Trophoblast cell (in vitro differentiated cells and primary cell): ENCODE measurements around the gene LRCH4.
A peak's percentile ranks its signal among the peaks of the same experiment; 100 is the strongest.

Source experiments
- DNase-seq, 2 donors: peaks; one replicate each; pipeline ENCODE4 v3.0.0-alpha.2; 2016
- H2AFZ ChIP-seq: 2 replicates; pipeline ENCODE4 v1.6.1; 2013; ENCODE audit warnings: low read length, moderate library complexity, mild to moderate bottlenecking; ENCODE audit not compliant: insufficient read depth, poor library complexity
- H2AK5ac ChIP-seq: 2 replicates; pipeline ENCODE4 v1.6.1; 2013; ENCODE audit warnings: mild to moderate bottlenecking, low read length
- H2BK120ac ChIP-seq: 2 replicates; pipeline ENCODE4 v1.6.1; 2013; ENCODE audit warnings: low read length, mild to moderate bottlenecking, moderate library complexity; ENCODE audit not compliant: insufficient read depth, poor library complexity
- H2BK12ac ChIP-seq: 2 replicates; pipeline ENCODE4 v1.6.1; 2013; ENCODE audit warnings: mild to moderate bottlenecking, low read length, moderate library complexity
- H2BK5ac ChIP-seq: 2 replicates; pipeline ENCODE4 v1.6.1; 2013; ENCODE audit warnings: low read length, low read depth, moderate library complexity, mild to moderate bottlenecking; ENCODE audit not compliant: poor library complexity
- H3K14ac ChIP-seq: 2 replicates; pipeline ENCODE4 v1.6.1; 2013; ENCODE audit warnings: mild to moderate bottlenecking, low read length
- H3K18ac ChIP-seq: 2 replicates; pipeline ENCODE4 v1.6.1; 2013; ENCODE audit warnings: mild to moderate bottlenecking, low read length
- H3K23ac ChIP-seq: 2 replicates; pipeline ENCODE4 v1.6.1; 2013; ENCODE audit warnings: low read length
- H3K27ac ChIP-seq: 2 replicates; pipeline ENCODE4 v1.5.1; 2013; ENCODE audit warnings: low read depth, mild to moderate bottlenecking, inconsistent platforms, low read length, moderate library complexity
- H3K27me3 ChIP-seq: 2 replicates; pipeline ENCODE4 v1.6.1; 2013; ENCODE audit warnings: inconsistent platforms, mild to moderate bottlenecking, low read length, moderate library complexity; ENCODE audit not compliant: insufficient read depth
- H3K36me3 ChIP-seq, 2 experiments: 1 replicate in 1 of 2; 2 replicates in 1 of 2; pipeline ENCODE4 v1.6.1; 2013; ENCODE audit warnings: low read length in 2 of 2, mild to moderate bottlenecking in 2 of 2, moderate library complexity in 1 of 2; ENCODE audit not compliant: insufficient read depth in 2 of 2, control insufficient read depth in 1 of 2
- H3K4ac ChIP-seq: 2 replicates; pipeline ENCODE4 v1.6.1; 2013; ENCODE audit warnings: low read depth, mild to moderate bottlenecking, low read length, moderate library complexity
- H3K4me1 ChIP-seq, 2 experiments: 1 replicate in 1 of 2; 2 replicates in 1 of 2; pipeline ENCODE4 v1.6.1; 2013; ENCODE audit warnings: low read length in 2 of 2, mild to moderate bottlenecking in 2 of 2, moderate library complexity in 1 of 2; ENCODE audit not compliant: insufficient read depth in 2 of 2, control insufficient read depth in 1 of 2
- H3K4me2 ChIP-seq: 2 replicates; pipeline ENCODE4 v1.6.1; 2013; ENCODE audit warnings: inconsistent platforms, mild to moderate bottlenecking, low read length, moderate library complexity
- H3K4me3 ChIP-seq: 2 replicates; pipeline ENCODE4 v1.5.1; 2013; ENCODE audit warnings: mild to moderate bottlenecking, low read depth, low read length, inconsistent platforms
- H3K79me1 ChIP-seq: one replicate; pipeline ENCODE4 v1.6.1; 2013; ENCODE audit warnings: low read length
- H3K79me2 ChIP-seq: 2 replicates; pipeline ENCODE4 v1.6.1; 2013; ENCODE audit warnings: low read length, mild to moderate bottlenecking; ENCODE audit not compliant: control insufficient read depth, insufficient read depth, poor library complexity
- H3K9ac ChIP-seq: 2 replicates; pipeline ENCODE4 v1.6.1; 2013; ENCODE audit warnings: mild to moderate bottlenecking, low read length
- H3K9me3 ChIP-seq: 2 replicates; pipeline ENCODE4 v1.6.1; 2013; ENCODE audit warnings: low read depth, mild to moderate bottlenecking, control low read depth, inconsistent platforms, low read length; ENCODE audit not compliant: insufficient read depth
- H4K12ac ChIP-seq: 2 replicates; pipeline ENCODE4 v1.6.1; 2013; ENCODE audit warnings: low read depth, mild to moderate bottlenecking, low read length, moderate library complexity
- H4K8ac ChIP-seq: 2 replicates; pipeline ENCODE4 v1.6.1; 2013; ENCODE audit warnings: low read depth, mild to moderate bottlenecking, low read length, moderate library complexity
- H4K91ac ChIP-seq: one replicate; pipeline ENCODE4 v1.6.1; 2013; ENCODE audit warnings: low read depth, mild to moderate bottlenecking, low read length, moderate library complexity
- WGBS: extraction: QIAGEN DNeasy Blood & Tissue Kit; methylation state at CpG from one replicate; pipeline ENCODE4 v1.1.7; 2013; ENCODE audit warnings: missing lambda C conversion rate; ENCODE audit not compliant: insufficient read length, insufficient coverage; ENCODE audit errors: extremely low coverage; 5-methylcytosine and 5-hydroxymethylcytosine counted together

The LRCH4 gene

GRCh38 chr7:100573691-100574361 lies 12.1 kb downstream of the LRCH4 start, which contains the start of gene SAP25:
Gene SAP25, minus strand, starts transcription at chr7:100573900. Its CDS starts 158 bp downstream, at chr7:100573742.
- H2AK5ac ChIP-seq = no peak within 1 kb of the TSS
- peaks cover 5% of the 10 kb centered on the region for H3K9me3 ChIP-seq
- H4K12ac ChIP-seq = no peak within 1 kb of the TSS
- H4K8ac ChIP-seq = no peak within 1 kb of the TSS
- H3K27ac ChIP-seq = no peak within 1 kb of the TSS
- no peaks in the 10 kb centered on the region for H3K79me1 ChIP-seq
- no peak within 1 kb of the TSS for H3K4me2 ChIP-seq
- H2BK5ac ChIP-seq = no peak within 1 kb of the TSS
- H2AFZ ChIP-seq = no peak within 1 kb of the TSS
- H3K14ac ChIP-seq = no peak within 1 kb of the TSS
- no peak within 1 kb of the TSS for H4K91ac ChIP-seq
- no CpG with 5 or more reads among the region's 70 CpGs for WGBS
- H3K4ac ChIP-seq = no peak within 1 kb of the TSS
- H3K79me2 ChIP-seq = no peaks in the 10 kb centered on the region
- no peak within 1 kb of the TSS for H2BK12ac ChIP-seq
- H3K4me1 ChIP-seq = peaks cover 21 to 27% of the 10 kb centered on the region in 2 experiments
- H3K9ac ChIP-seq = no peak within 1 kb of the TSS
- H3K36me3 ChIP-seq = peaks cover 53 to 56% of the 10 kb centered on the region in 2 experiments
- no peak for DNase-seq
- no peak within 1 kb of the TSS for H3K23ac ChIP-seq
- no peak within 1 kb of the TSS for H3K4me3 ChIP-seq
- peaks cover 9% of the 10 kb centered on the region for H3K27me3 ChIP-seq
- no peak within 1 kb of the TSS for H2BK120ac ChIP-seq
- H3K18ac ChIP-seq = no peak within 1 kb of the TSS

- H4K91ac ChIP-seq = no peak overlapping the region
- H3K9ac ChIP-seq = no peak overlapping the region
- no peak overlapping the region for H3K14ac ChIP-seq
- no CpG with 5 or more reads among the region's 30 CpGs for WGBS
- no peaks in the 10 kb centered on the region for H3K79me1 ChIP-seq
- H3K27ac ChIP-seq = no peak overlapping the region
- H3K18ac ChIP-seq = no peak overlapping the region
- H3K27me3 ChIP-seq = peaks cover 9% of the 10 kb centered on the region
- H2BK5ac ChIP-seq = no peak overlapping the region
- no peak overlapping the region for H3K23ac ChIP-seq
- no peaks in the 10 kb centered on the region for H3K79me2 ChIP-seq
- no peak overlapping the region for H3K4me2 ChIP-seq
- no peak overlapping the region for H3K4me3 ChIP-seq
- peaks cover 45 to 49% of the 10 kb centered on the region in 2 experiments for H3K36me3 ChIP-seq
- H3K4ac ChIP-seq = no peak overlapping the region
- no peak overlapping the region for H4K12ac ChIP-seq
- H2AFZ ChIP-seq = no peak overlapping the region
- H2AK5ac ChIP-seq = no peak overlapping the region
- peaks cover 21 to 27% of the 10 kb centered on the region in 2 experiments for H3K4me1 ChIP-seq
- no peak for DNase-seq
- peaks cover 8% of the 10 kb centered on the region for H3K9me3 ChIP-seq
- no peak overlapping the region for H2BK12ac ChIP-seq
- no peak overlapping the region for H4K8ac ChIP-seq
- no peak overlapping the region for H2BK120ac ChIP-seq
These were observed 12.8 kb downstream of the LRCH4 start for GRCh38 chr7:100572949-100573675.

GRCh38 chr7:100572281-100572948 lies 13.5 kb downstream of the LRCH4 start:
- Histone ChIP-seq H3K4me3 (no peak overlapping the region), H4K8ac (no peak overlapping the region), H2BK5ac (no peak overlapping the region), H3K27me3 (peaks cover 9% of the 10 kb centered on the region), H4K91ac (no peak overlapping the region), H2BK120ac (no peak overlapping the region), H2BK12ac (no peak overlapping the region), H3K9me3 (peaks cover 8% of the 10 kb centered on the region), H3K18ac (no peak overlapping the region), H3K4me2 (no peak overlapping the region), H3K4ac (no peak overlapping the region), H3K79me2 (no peaks in the 10 kb centered on the region), H3K14ac (no peak overlapping the region), H3K23ac (no peak overlapping the region), H2AK5ac (no peak overlapping the region), H3K4me1 (peaks cover 21 to 27% of the 10 kb centered on the region in 2 experiments), H3K36me3 (peaks cover 38 to 42% of the 10 kb centered on the region in 2 experiments), H3K9ac (no peak overlapping the region), H3K79me1 (no peaks in the 10 kb centered on the region), H2AFZ (no peak overlapping the region), H3K27ac (no peak overlapping the region), H4K12ac (no peak overlapping the region)
- no CpG with 5 or more reads among the region's 20 CpGs for WGBS
- DNase-seq = no peak

- H3K27me3 ChIP-seq = peaks cover 9% of the 10 kb centered on the region
- no CpG with 5 or more reads among the region's 2 CpGs for WGBS
- no peak overlapping the region for H4K91ac ChIP-seq
These were observed 14.2 kb downstream of the LRCH4 start for GRCh38 chr7:100571829-100572116.

More at GRCh38 chr7:100571829-100572116, 14.2 kb downstream of the LRCH4 start:
- Histone ChIP-seq H3K9ac (no peak overlapping the region), H3K36me3 (peaks cover 32 to 35% of the 10 kb centered on the region in 2 experiments), H2BK120ac (no peak overlapping the region), H2AK5ac (no peak overlapping the region), H3K4me2 (no peak overlapping the region), H3K4me1 (peaks cover 21 to 27% of the 10 kb centered on the region in 2 experiments), H4K12ac (no peak overlapping the region), H2BK5ac (no peak overlapping the region), H2BK12ac (no peak overlapping the region), H3K9me3 (peaks cover 8% of the 10 kb centered on the region), H3K79me2 (no peaks in the 10 kb centered on the region), H3K23ac (no peak overlapping the region), H3K14ac (no peak overlapping the region), H3K18ac (no peak overlapping the region), H3K79me1 (no peaks in the 10 kb centered on the region), H2AFZ (no peak overlapping the region), H3K4me3 (no peak overlapping the region), H3K27ac (no peak overlapping the region), H4K8ac (no peak overlapping the region), H3K4ac (no peak overlapping the region)
- peak in 1 of 2 donors; percentile 32 for DNase-seq
